OCI-LY3 (cell line): ENCODE results near the gene KCTD21.

ENCODE experiments used
- CTCF ChIP-seq: fragments of 200-600, 300-600 bp; sonication (generic); IDR thresholded peaks from 2 replicates; pipeline ENCODE4 v1.5.1; 2014; ENCODE audit warnings: antibody characterized with exemption, low read length, low read depth
- EZH2phosphoT487 ChIP-seq: fragments of 200-600 bp; shearing (Covaris generic); IDR thresholded peaks from 2 replicates; pipeline ENCODE4 v1.6.1; 2018; ENCODE audit warnings: antibody characterized with exemption, mixed run types, low read depth

GRCh38 chr11:78156127-78156844 lies 32.1 kb downstream of the KCTD21 start:
- TF ChIP-seq CTCF, result no peak
- no peak for TF ChIP-seq EZH2phosphoT487
